K562 (cell line): ENCODE results near the gene RFX7. TPM values are rescaled to one million over a fixed set of nuclear protein-coding genes. Genes with fewer than 3 reads are reported as not detected.
A peak's percentile ranks its signal among the peaks of the same experiment; 100 is the strongest.

Source experiments
- CXXC5 ChIP-seq: fragments of 250-450 bp; sonication (Bioruptor Pico); IDR thresholded peaks from 2 replicates; pipeline ENCODE4 v1.8.0; 2022; ENCODE audit warnings: inconsistent platforms, mild to moderate bottlenecking, moderate library complexity
- KAT7 ChIP-seq: sonication (generic); formaldehyde crosslinking; IDR thresholded peaks from 2 replicates; pipeline ENCODE4 v1.8.0; 2022; ENCODE audit warnings: missing genetic modification reagents, mild to moderate bottlenecking, borderline replicate concordance
- MAFK ChIP-seq: IDR thresholded peaks from 2 replicates; pipeline ENCODE4 v1.6.1; 2011; ENCODE audit warnings: low read length, improper control_type of control experiment
- NCOA1 ChIP-seq: fragments of 450-650 bp; IDR thresholded peaks from 2 replicates; pipeline ENCODE4 v1.6.1; 2016; ENCODE audit warnings: low read depth
- NFRKB ChIP-seq: fragments of 450-650 bp; IDR thresholded peaks from 2 replicates; pipeline ENCODE4 v1.6.1; 2016; ENCODE audit warnings: low read depth
- XRCC3 ChIP-seq: fragments of 450-650 bp; IDR thresholded peaks from 2 replicates; pipeline ENCODE4 v1.6.1; 2017; ENCODE audit warnings: mild to moderate bottlenecking, moderate library complexity
- ZBED1 ChIP-seq: IDR thresholded peaks from 2 replicates; pipeline ENCODE4 v1.6.1; 2014
- ZEB2 ChIP-seq: fragments of 450-650 bp; IDR thresholded peaks from 2 replicates; pipeline ENCODE4 v1.6.1; 2016
- polyA plus RNA-seq, 8 experiments: library from polyadenylated mRNA; depleted of rRNA in 4 of 8; stranded (reverse) in 5 of 8; unstranded in 3 of 8; fragments of >200 nt; fragmentation: Nextera tagmentation in 2 of 8; fragmentation: Illumina TruSeq in 1 of 8; extraction: Ambion mirVana in 2 of 8; extraction: Trizol in 1 of 8; gene quantifications; 2 replicates each; pipeline versions ENCODE4 v1.2.1 to v1.2.3, GENCODE V29; 2011 to 2014; ENCODE audit warnings: inconsistent platforms in 1 of 8, missing spikeins in 1 of 8
- total RNA-seq, 7 experiments: library from RNA; depleted of rRNA in 6 of 7; stranded (reverse); fragments of >200 nt in 6 of 7; fragmentation: Illumina TruSeq in 2 of 7; extraction: Trizol in 2 of 7; gene quantifications; 2 replicates each; pipeline versions ENCODE4 v1.2.1 to v1.2.3, GENCODE V29; 2011 to 2021; ENCODE audit warnings: low replicate concordance in 1 of 7
- TF ChIP-seq, protein P1 (sequence below): fragments of 450-650 bp; IDR thresholded peaks from 2 replicates; pipeline ENCODE4 v1.6.1; 2018; ENCODE audit not compliant: partially characterized antibody
- TF ChIP-seq, protein P2 (sequence below): IDR thresholded peaks from 2 replicates; pipeline ENCODE4 v1.6.1; 2014; ENCODE audit warnings: antibody characterized with exemption
- TF ChIP-seq, protein P3 (sequence below): fragments of 250-450 bp; sonication (Bioruptor Pico); IDR thresholded peaks from 2 replicates; pipeline ENCODE4 v1.4.0; 2020
- TF ChIP-seq, protein P4 (sequence below): IDR thresholded peaks from 2 replicates; pipeline ENCODE4 v1.6.1; 2011; ENCODE audit not compliant: insufficient read length; ENCODE audit errors: extremely low read depth
- TF ChIP-seq, protein P5 (sequence below): IDR thresholded peaks from 3 replicates; pipeline ENCODE4 v1.6.1; 2011; ENCODE audit warnings: borderline replicate concordance, mild to moderate bottlenecking, moderate library complexity; ENCODE audit not compliant: insufficient read length; ENCODE audit errors: extremely low read depth
- TF ChIP-seq, protein P6 (sequence below), 2 experiments: fragments of 450-650 bp in 1 of 2; sonication (generic) in 1 of 2; formaldehyde crosslinking in 1 of 2; IDR thresholded peaks in 1 of 2; conservative IDR thresholded peaks in 1 of 2; 2 replicates each; pipeline versions ENCODE4 v1.6.1 to v1.8.1; 2016 to 2023; ENCODE audit warnings: mild to moderate bottlenecking in 2 of 2, moderate library complexity in 2 of 2, inconsistent platforms in 1 of 2, missing genetic modification reagents in 1 of 2

RFX7 gene
- total and polyA plus RNA-seq, 9 of the 15 experiments (the other 6 are each of a cell fraction or from before 2014, with no cell fraction given) = 2.4 to 17.9 (median 6.3) TPM

DNA sequence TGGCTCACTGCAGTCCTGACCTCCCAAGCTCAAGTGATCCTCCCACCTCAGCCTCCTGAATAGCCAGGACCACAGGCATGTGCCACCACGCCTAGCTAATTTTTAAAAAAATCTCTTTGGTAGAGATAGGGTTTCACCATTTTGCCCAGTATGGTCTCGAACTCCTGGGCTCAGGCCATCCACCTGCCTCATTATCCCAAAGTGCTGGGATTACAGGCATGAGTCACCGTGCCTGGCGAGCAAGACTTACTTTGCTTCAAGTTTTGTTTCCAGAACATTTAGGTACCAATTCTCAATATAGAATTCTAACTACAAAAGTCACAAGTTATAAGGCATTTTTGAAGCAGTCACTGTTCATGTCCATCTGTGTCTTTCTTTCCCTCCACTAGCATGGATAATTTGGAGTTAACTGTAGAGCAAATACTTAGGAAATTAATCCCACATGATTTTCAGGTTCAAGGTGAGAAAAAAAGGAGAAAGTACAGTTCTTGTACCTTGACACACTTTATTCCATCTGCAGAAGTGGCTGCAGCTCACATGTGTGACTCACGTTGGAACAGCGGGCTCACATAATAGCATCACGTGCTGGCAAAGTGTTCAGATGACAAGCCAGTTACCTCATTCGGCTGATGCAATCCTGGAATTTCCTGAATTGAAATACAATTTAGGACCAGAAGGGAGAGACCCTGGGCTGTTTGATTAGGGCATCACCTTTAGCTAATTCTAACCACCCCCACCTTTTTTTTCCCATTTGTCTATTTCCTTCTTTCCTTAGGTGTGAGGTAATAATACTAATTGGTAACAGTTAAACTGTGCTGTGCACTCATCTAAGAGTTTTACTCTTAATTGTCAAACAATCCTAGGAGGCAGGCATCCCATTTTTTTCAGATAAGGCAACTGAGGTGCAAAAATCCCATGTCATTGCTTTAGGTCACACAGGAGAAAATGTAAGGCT, 203.3 kb downstream of the RFX7 start (continued):
- TF ChIP-seq, protein P1, sequence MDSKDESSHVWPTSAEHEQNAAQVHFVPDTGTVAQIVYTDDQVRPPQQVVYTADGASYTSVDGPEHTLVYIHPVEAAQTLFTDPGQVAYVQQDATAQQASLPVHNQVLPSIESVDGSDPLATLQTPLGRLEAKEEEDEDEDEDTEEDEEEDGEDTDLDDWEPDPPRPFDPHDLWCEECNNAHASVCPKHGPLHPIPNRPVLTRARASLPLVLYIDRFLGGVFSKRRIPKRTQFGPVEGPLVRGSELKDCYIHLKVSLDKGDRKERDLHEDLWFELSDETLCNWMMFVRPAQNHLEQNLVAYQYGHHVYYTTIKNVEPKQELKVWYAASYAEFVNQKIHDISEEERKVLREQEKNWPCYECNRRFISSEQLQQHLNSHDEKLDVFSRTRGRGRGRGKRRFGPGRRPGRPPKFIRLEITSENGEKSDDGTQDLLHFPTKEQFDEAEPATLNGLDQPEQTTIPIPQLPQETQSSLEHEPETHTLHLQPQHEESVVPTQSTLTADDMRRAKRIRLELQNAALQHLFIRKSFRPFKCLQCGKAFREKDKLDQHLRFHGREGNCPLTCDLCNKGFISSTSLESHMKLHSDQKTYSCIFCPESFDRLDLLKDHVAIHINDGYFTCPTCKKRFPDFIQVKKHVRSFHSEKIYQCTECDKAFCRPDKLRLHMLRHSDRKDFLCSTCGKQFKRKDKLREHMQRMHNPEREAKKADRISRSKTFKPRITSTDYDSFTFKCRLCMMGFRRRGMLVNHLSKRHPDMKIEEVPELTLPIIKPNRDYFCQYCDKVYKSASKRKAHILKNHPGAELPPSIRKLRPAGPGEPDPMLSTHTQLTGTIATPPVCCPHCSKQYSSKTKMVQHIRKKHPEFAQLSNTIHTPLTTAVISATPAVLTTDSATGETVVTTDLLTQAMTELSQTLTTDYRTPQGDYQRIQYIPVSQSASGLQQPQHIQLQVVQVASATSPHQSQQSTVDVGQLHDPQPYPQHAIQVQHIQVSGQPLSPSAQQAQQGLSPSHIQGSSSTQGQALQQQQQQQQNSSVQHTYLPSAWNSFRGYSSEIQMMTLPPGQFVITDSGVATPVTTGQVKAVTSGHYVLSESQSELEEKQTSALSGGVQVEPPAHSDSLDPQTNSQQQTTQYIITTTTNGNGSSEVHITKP = no peak
- peak; percentile 91 for TF ChIP-seq CXXC5 (CRISPR knock-in tag)
- 0 out of 2 replicates have a peak, but pooled peaks have one; percentile 52 for TF ChIP-seq NFRKB
- TF ChIP-seq, protein P2, sequence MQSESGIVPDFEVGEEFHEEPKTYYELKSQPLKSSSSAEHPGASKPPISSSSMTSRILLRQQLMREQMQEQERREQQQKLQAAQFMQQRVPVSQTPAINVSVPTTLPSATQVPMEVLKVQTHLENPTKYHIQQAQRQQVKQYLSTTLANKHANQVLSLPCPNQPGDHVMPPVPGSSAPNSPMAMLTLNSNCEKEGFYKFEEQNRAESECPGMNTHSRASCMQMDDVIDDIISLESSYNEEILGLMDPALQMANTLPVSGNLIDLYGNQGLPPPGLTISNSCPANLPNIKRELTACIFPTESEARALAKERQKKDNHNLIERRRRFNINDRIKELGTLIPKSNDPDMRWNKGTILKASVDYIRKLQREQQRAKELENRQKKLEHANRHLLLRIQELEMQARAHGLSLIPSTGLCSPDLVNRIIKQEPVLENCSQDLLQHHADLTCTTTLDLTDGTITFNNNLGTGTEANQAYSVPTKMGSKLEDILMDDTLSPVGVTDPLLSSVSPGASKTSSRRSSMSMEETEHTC = peak; percentile 77; the same call in 1 of the 2 replicates
- TF ChIP-seq, protein P3, sequence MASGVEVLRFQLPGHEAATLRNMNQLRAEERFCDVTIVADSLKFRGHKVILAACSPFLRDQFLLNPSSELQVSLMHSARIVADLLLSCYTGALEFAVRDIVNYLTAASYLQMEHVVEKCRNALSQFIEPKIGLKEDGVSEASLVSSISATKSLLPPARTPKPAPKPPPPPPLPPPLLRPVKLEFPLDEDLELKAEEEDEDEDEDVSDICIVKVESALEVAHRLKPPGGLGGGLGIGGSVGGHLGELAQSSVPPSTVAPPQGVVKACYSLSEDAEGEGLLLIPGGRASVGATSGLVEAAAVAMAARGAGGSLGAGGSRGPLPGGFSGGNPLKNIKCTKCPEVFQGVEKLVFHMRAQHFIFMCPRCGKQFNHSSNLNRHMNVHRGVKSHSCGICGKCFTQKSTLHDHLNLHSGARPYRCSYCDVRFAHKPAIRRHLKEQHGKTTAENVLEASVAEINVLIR (CRISPR knock-in tag) = no peak
- TF ChIP-seq ZBED1 = no peak
- TF ChIP-seq KAT7 = no peak
- TF ChIP-seq, protein P4, sequence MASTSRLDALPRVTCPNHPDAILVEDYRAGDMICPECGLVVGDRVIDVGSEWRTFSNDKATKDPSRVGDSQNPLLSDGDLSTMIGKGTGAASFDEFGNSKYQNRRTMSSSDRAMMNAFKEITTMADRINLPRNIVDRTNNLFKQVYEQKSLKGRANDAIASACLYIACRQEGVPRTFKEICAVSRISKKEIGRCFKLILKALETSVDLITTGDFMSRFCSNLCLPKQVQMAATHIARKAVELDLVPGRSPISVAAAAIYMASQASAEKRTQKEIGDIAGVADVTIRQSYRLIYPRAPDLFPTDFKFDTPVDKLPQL = no peak
- TF ChIP-seq, protein P5, sequence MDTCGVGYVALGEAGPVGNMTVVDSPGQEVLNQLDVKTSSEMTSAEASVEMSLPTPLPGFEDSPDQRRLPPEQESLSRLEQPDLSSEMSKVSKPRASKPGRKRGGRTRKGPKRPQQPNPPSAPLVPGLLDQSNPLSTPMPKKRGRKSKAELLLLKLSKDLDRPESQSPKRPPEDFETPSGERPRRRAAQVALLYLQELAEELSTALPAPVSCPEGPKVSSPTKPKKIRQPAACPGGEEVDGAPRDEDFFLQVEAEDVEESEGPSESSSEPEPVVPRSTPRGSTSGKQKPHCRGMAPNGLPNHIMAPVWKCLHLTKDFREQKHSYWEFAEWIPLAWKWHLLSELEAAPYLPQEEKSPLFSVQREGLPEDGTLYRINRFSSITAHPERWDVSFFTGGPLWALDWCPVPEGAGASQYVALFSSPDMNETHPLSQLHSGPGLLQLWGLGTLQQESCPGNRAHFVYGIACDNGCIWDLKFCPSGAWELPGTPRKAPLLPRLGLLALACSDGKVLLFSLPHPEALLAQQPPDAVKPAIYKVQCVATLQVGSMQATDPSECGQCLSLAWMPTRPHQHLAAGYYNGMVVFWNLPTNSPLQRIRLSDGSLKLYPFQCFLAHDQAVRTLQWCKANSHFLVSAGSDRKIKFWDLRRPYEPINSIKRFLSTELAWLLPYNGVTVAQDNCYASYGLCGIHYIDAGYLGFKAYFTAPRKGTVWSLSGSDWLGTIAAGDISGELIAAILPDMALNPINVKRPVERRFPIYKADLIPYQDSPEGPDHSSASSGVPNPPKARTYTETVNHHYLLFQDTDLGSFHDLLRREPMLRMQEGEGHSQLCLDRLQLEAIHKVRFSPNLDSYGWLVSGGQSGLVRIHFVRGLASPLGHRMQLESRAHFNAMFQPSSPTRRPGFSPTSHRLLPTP = no peak
- TF ChIP-seq ZEB2 = peak; percentile 74; the same call in 1 of the 2 replicates
- no peak for TF ChIP-seq XRCC3
- TF ChIP-seq MAFK = no peak
- TF ChIP-seq, protein P6, sequence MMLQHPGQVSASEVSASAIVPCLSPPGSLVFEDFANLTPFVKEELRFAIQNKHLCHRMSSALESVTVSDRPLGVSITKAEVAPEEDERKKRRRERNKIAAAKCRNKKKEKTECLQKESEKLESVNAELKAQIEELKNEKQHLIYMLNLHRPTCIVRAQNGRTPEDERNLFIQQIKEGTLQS (IDR thresholded peaks at IDR 0.05) = peak; percentile 99
- TF ChIP-seq, protein P6 (CRISPR knock-in tag; conservative IDR thresholded peaks at IDR 0.05) = peak; percentile 67; the same call in 1 of the 2 replicates
- TF ChIP-seq NCOA1 = 0 out of 2 replicates have a peak, but pooled peaks have one; percentile 43
